GM21576 (cell line): ENCODE results near the gene AP4M1.
A peak's percentile ranks its signal among the peaks of the same experiment; 100 is the strongest.

Source experiments
- ATAC-seq: cut with Tn5 transposase; IDR thresholded peaks from one replicate; pipeline ENCODE4 v1.9.1; 2021; ENCODE audit warnings: mild to moderate bottlenecking, moderate library complexity; ENCODE audit not compliant: unreplicated experiment

AP4M1 gene

GRCh38 chr7:100085515-100085914 lies 15.9 kb upstream of the AP4M1 start:
- ATAC-seq, result no peak

GRCh38 chr7:100087055-100087750 lies 14.2 kb upstream of the AP4M1 start:
- no peak for ATAC-seq

- ATAC-seq, result no peak
These were observed 13.3 kb upstream of the AP4M1 start for GRCh38 chr7:100088095-100088620.

- no peak for ATAC-seq
These were observed 12.6 kb upstream of the AP4M1 start, which contains the start of gene COPS6 for GRCh38 chr7:100088621-100089457. TSS of gene COPS6 (plus strand) at chr7:100088969. CDS start at chr7:100088991, 22 bp downstream.

- no peak for ATAC-seq
These were observed 11.8 kb upstream of the AP4M1 start for GRCh38 chr7:100089458-100090196.

GRCh38 chr7:100090527-100091410 lies 10.7 kb upstream of the AP4M1 start:
- ATAC-seq, result no peak

- ATAC-seq, result no peak
These were observed 9.8 kb upstream of the AP4M1 start for GRCh38 chr7:100091411-100092181.

- ATAC-seq, result no peak
These were observed 8.4 kb upstream of the AP4M1 start for GRCh38 chr7:100093054-100093453.

- no peak for ATAC-seq
These were observed 7.9 kb upstream of the AP4M1 start for GRCh38 chr7:100093498-100093897.

GRCh38 chr7:100093925-100094486 lies 7.4 kb upstream of the AP4M1 start:
- no peak for ATAC-seq

- ATAC-seq, result no peak
These were observed 6.2 kb upstream of the AP4M1 start for GRCh38 chr7:100095289-100095688.

- ATAC-seq, result no peak
These were observed 5.7 kb upstream of the AP4M1 start for GRCh38 chr7:100095704-100096103.

- ATAC-seq, result no peak
These were observed 2.5 kb upstream of the AP4M1 start for GRCh38 chr7:100098913-100099312.

GRCh38 chr7:100099452-100099851 lies 2.0 kb upstream of the AP4M1 start:
- ATAC-seq, result no peak

- ATAC-seq, result peak; percentile 67
These were observed 925 bp upstream of the AP4M1 start for GRCh38 chr7:100100420-100101015.

GRCh38 chr7:100102950-100103840 lies 1.8 kb downstream of the AP4M1 start:
- ATAC-seq, result no peak

GRCh38 chr7:100105534-100105933 lies 4.1 kb downstream of the AP4M1 start:
- no peak for ATAC-seq

GRCh38 chr7:100106633-100107032 lies 5.2 kb downstream of the AP4M1 start:
- ATAC-seq, result no peak
